ENCODE results near the gene FAM181A. TPM values are rescaled to one million over a fixed set of nuclear protein-coding genes. Genes with fewer than 3 reads are reported as not detected.

The FAM181A gene
- total RNA-seq, 1 donor from 2014 or later: not detected

DNA sequence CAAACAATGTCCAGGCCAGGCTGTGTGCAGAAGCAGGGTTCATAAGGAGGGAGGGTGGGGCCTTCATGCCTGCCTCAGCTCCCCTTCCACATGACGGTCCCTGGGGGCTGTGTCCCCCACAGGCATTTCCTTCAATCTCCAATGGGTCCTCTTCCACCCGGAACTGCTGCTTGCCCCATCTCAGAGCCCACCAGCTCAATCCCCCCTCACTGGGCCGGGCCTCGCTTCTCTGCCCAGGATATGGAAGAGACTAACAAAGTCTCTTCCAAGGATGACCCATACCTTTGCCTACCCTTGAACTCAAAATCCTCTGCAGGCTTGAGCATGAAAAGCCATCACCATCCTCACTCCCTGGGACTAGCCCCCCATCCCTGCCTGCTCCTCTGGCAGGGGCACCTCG is 28.4 kb upstream of the FAM181A start:
- Histone ChIP-seq H3K36me3 (ENCODE audit: control insufficient read depth, insufficient read depth, low read length) (no peaks in the 10 kb centered on the region), H3K4me3 (ENCODE audit: low read depth, low read length) (no peak overlapping the region), H3K27me3 (ENCODE audit: control insufficient read depth, insufficient read depth, low read length) (peaks cover 5% of the 10 kb centered on the region)
- TF ChIP-seq, protein P1, sequence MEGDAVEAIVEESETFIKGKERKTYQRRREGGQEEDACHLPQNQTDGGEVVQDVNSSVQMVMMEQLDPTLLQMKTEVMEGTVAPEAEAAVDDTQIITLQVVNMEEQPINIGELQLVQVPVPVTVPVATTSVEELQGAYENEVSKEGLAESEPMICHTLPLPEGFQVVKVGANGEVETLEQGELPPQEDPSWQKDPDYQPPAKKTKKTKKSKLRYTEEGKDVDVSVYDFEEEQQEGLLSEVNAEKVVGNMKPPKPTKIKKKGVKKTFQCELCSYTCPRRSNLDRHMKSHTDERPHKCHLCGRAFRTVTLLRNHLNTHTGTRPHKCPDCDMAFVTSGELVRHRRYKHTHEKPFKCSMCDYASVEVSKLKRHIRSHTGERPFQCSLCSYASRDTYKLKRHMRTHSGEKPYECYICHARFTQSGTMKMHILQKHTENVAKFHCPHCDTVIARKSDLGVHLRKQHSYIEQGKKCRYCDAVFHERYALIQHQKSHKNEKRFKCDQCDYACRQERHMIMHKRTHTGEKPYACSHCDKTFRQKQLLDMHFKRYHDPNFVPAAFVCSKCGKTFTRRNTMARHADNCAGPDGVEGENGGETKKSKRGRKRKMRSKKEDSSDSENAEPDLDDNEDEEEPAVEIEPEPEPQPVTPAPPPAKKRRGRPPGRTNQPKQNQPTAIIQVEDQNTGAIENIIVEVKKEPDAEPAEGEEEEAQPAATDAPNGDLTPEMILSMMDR (IDR thresholded peaks at IDR 0.05; ENCODE audit: insufficient read depth, low read length, poor library complexity, severe bottlenecking): no peak
- DNase-seq (ENCODE audit: low read depth): no peak

DNA sequence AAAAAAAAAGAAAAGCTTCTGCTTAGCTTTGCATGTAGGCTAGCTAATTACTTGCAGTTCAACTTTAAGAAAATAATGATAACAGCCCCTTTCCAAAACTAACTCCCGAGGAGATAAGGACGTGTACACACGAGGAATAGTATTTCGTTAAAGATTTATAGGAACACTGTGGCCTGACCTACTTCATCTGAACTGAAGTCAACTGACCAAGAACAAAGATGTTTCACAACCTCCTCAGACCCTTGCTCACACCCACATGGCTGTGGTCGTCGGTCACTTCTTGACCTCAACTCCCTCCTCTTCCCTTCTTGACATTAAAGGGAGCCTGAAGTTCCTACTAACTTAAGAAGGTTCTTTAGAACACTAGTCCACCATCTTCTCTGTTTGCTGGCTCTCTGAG is 25.3 kb upstream of the FAM181A start:
- Histone ChIP-seq H3K27me3 (ENCODE audit: control insufficient read depth, insufficient read depth, low read length) (peaks cover 2% of the 10 kb centered on the region), H3K36me3 (ENCODE audit: control insufficient read depth, insufficient read depth, low read length) (no peaks in the 10 kb centered on the region), H3K4me3 (ENCODE audit: low read depth, low read length) (no peak overlapping the region)
- DNase-seq (ENCODE audit: low read depth): no peak
- TF ChIP-seq, protein P1 (IDR thresholded peaks at IDR 0.05; ENCODE audit: insufficient read depth, low read length, poor library complexity, severe bottlenecking): no peak

DNA sequence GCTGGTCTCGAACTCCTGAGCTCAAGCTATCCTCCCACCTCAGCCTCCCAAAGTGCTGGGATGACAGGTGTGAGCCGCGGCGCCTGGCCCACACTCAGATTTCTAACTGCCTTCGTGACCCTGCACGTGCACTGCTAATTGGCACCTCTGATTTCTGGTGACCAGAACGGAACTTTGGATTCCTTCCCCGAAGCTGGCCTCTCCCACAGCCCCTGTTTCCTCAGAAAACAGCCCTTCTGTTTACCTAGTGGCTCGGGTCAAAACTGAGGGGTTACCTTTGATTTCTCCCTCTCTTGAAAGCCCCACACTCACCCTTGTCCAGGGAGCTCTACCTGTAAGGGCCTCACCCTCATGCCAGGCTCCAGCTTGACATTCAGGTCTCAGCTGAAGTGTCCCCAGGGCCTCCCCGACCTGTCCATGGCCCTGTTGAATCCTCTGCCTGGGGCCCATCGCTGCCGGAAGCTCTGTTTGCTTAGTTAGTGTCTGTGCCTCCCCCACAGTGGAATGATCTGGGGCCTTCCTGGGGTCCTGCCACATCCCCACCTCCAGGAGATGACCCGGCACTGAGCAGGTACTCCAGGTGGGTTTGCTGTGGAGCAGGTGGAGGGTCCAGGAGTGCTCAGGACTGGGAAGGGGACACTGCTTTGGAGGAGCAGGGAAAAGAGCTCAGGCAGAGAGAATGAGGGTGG is 24.4 kb upstream of the FAM181A start:
- TF ChIP-seq, protein P1 (IDR thresholded peaks at IDR 0.05; ENCODE audit: insufficient read depth, low read length, poor library complexity, severe bottlenecking): no peak
- no peak overlapping the region for H3K4me3 ChIP-seq (ENCODE audit: low read depth, low read length)
- H3K36me3 ChIP-seq (ENCODE audit: control insufficient read depth, insufficient read depth, low read length): no peaks in the 10 kb centered on the region
- DNase-seq (ENCODE audit: low read depth): no peak
- H3K27me3 ChIP-seq (ENCODE audit: control insufficient read depth, insufficient read depth, low read length): peaks cover 2% of the 10 kb centered on the region

DNA sequence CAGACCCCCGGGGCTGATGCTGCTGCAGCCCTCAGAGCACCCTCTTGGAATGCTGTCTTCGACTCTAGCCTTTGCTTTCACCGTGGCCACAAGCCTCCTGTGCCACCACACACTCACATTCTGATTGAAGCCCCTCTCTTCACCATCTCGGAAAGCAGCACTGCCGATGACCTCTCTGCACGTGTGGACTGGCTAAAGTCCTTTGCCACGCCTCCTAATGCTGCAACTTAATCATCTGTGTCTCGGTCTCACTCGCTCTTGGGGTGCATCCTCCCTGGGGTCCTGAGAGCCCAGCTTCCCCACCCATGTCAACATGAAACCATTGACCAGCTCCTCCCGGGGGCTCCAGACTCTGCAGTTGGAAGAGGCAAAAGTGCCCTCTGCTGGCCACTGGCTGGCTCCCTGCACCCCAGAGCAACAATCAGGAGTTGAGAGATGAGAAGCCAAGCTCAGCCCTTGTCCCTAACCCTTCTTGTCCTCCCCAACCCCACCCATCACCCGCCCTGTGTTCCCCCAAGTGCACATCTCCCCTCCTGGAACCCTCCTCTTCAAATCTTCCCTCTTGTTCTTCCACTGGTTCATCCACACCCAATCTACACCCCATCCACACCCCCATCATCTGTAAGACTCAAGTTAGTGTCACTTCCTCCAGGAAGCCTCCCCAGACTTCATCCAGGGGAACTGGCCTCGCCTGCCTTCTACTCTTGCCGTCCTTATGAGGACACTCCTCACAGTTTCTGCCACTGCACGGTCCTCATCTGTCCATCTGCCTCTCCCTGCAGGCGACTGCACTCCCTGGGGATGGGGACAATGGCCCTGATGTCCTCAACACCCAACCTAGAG is 23.6 kb upstream of the FAM181A start:
- H3K27me3 ChIP-seq (ENCODE audit: control insufficient read depth, insufficient read depth, low read length): peaks cover 2% of the 10 kb centered on the region
- TF ChIP-seq, protein P1 (IDR thresholded peaks at IDR 0.05; ENCODE audit: insufficient read depth, low read length, poor library complexity, severe bottlenecking): peak; percentile 37
- no peak for DNase-seq (ENCODE audit: low read depth)
- no peaks in the 10 kb centered on the region for H3K36me3 ChIP-seq (ENCODE audit: control insufficient read depth, insufficient read depth, low read length)
- H3K4me3 ChIP-seq (ENCODE audit: low read depth, low read length): no peak overlapping the region

DNA sequence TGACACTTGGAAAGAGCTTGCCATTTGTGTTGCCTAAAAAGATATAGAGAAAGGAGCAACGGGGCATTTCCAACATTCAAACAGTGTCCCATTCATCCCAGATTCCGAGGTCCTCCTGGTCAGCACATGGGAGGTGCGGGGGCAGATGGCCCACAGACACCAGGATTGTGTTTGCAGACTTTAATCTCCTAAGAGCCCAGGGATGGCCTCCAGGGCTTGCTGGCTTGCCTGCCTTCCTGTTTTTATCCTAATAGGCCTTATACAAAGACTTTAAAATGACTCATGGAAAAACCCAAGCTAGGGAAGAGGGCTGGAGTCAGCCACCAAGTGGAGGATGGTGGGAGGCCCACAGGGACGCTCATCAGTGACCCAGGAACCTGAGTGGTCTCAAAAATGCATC is 21.5 kb upstream of the FAM181A start:
- no peak overlapping the region for H3K4me3 ChIP-seq (ENCODE audit: low read depth, low read length)
- no peaks in the 10 kb centered on the region for H3K36me3 ChIP-seq (ENCODE audit: control insufficient read depth, insufficient read depth, low read length)
- DNase-seq (ENCODE audit: low read depth): no peak
- TF ChIP-seq, protein P1 (IDR thresholded peaks at IDR 0.05; ENCODE audit: insufficient read depth, low read length, poor library complexity, severe bottlenecking): no peak
- peaks cover 2% of the 10 kb centered on the region for H3K27me3 ChIP-seq (ENCODE audit: control insufficient read depth, insufficient read depth, low read length)
